ENCODE measurements around the gene CDC14B.
"Not testable (repeated sequence)": the region's sequence is repeated elsewhere in the genome, so short reads cannot be mapped to it uniquely, and the experiment has no call there.

The CDC14B gene

GRCh38 chr9:96616817-96617438, 2.7 kb downstream of the CDC14B start:
- TF ChIP-seq CTCF (IDR thresholded peaks at IDR 0.05; ENCODE audit: low read length, missing control alignments): no peak
- no peak for DNase-seq (ENCODE audit: low read depth)
- no peak overlapping the region for H3K4me3 ChIP-seq (replicated peaks; ENCODE audit: low read depth, low read length)

- no peak for TF ChIP-seq CTCF (IDR thresholded peaks at IDR 0.05; ENCODE audit: low read length, missing control alignments)
- no peak overlapping the region for H3K4me3 ChIP-seq (replicated peaks; ENCODE audit: low read depth, low read length)
- no peak for DNase-seq (ENCODE audit: low read depth)
Observed at GRCh38 chr9:96615411-96615810, 4.2 kb downstream of the CDC14B start.

- H3K4me3 ChIP-seq (replicated peaks; ENCODE audit: low read depth, low read length): not testable (repeated sequence)
- DNase-seq (ENCODE audit: low read depth): peak; percentile 27
Observed at GRCh38 chr9:96614664-96615063, 5.0 kb downstream of the CDC14B start.

- no peak overlapping the region for H3K4me3 ChIP-seq (replicated peaks; ENCODE audit: low read depth, low read length)
- no peak for DNase-seq (ENCODE audit: low read depth)
- no peak for TF ChIP-seq CTCF (IDR thresholded peaks at IDR 0.05; ENCODE audit: low read length, missing control alignments)
Observed at GRCh38 chr9:96612966-96613589, 6.6 kb downstream of the CDC14B start.

GRCh38 chr9:96612105-96612965, 7.3 kb downstream of the CDC14B start:
- peak; percentile 86 for DNase-seq (ENCODE audit: low read depth)
- TF ChIP-seq CTCF (IDR thresholded peaks at IDR 0.05; ENCODE audit: low read length, missing control alignments): no peak
- peak overlapping the region; percentile 6 for H3K4me3 ChIP-seq (replicated peaks; ENCODE audit: low read depth, low read length)

- H3K4me3 ChIP-seq (replicated peaks; ENCODE audit: low read depth, low read length): no peak overlapping the region
- TF ChIP-seq CTCF (IDR thresholded peaks at IDR 0.05; ENCODE audit: low read length, missing control alignments): no peak
- DNase-seq (ENCODE audit: low read depth): no peak
Observed at GRCh38 chr9:96611302-96611701, 8.3 kb downstream of the CDC14B start.

GRCh38 chr9:96609732-96610131, 9.9 kb downstream of the CDC14B start:
- H3K4me3 ChIP-seq (replicated peaks; ENCODE audit: low read depth, low read length): no peak overlapping the region
- no peak for DNase-seq (ENCODE audit: low read depth)
- TF ChIP-seq CTCF (IDR thresholded peaks at IDR 0.05; ENCODE audit: low read length, missing control alignments): no peak

All from fibroblast of pulmonary artery (primary cell).